ENCODE data around the gene SBF2. TPM values are rescaled to one million over a fixed set of nuclear protein-coding genes. Genes with fewer than 3 reads are reported as not detected.

SBF2 gene
- total and polyA plus RNA-seq, 2 donors (not counting 3 experiments of a cell fraction or from before 2014, with no cell fraction given): 15.4 to 42.4 TPM

GRCh38 chr11:9916480-9916879 lies 377.5 kb downstream of the SBF2 start:
- Histone ChIP-seq H4K20me1 (replicated peaks; ENCODE audit: control insufficient read depth, extremely low read depth, insufficient read depth, low read length) (no peaks in the 10 kb centered on the region), H3K4me1 (ENCODE audit: control insufficient read depth, extremely low read depth, insufficient read depth, low read length) (no peaks in the 10 kb centered on the region), H2AFZ (ENCODE audit: low read depth, low read length) (no peak overlapping the region), H3K36me3 (ENCODE audit: control insufficient read depth in 2 of 2, extremely low read depth in 1 of 2, insufficient read depth in 2 of 2, low read length in 2 of 2) (no peaks in the 10 kb centered on the region), H3K4me2 (ENCODE audit: insufficient read depth, low read length) (no peak overlapping the region), H3K9me3 (replicated peaks; ENCODE audit: control insufficient read depth, insufficient read depth, low read length) (no peaks in the 10 kb centered on the region), H3K27ac (ENCODE audit: insufficient read depth, low read depth, low read length) (no peak overlapping the region), H3K27me3 (ENCODE audit: control insufficient read depth in 2 of 2, insufficient read depth in 2 of 2, low read length in 2 of 2) (no peaks in the 10 kb centered on the region), H3K9ac (replicated peaks; ENCODE audit: extremely low read depth, insufficient read depth, low read length) (no peak overlapping the region), H3K9me1 (replicated peaks; ENCODE audit: control insufficient read depth, extremely low read depth, insufficient read depth, low read length) (no peaks in the 10 kb centered on the region), H3K79me2 (ENCODE audit: control insufficient read depth, insufficient read depth, low read length) (no peaks in the 10 kb centered on the region), H3K4me3 (replicated peaks in 1 of 3; ENCODE audit: insufficient read depth in 1 of 3, low read depth in 1 of 3, low read length in 3 of 3) (no peak overlapping the region)
- CTCF ChIA-PET: no interaction called here
- FAIRE-seq (no peak), DNase-seq (ENCODE audit: low read depth, low spot score) (no peak)
- BruUV-seq (replicated peaks): no TSS peak
- dilution Hi-C loops (cut with MboI; ENCODE audit: extremely low pct_ligation_motif_present, low sequenced_read_pairs): no loop called here
- intact Hi-C loops (cut with micrococcal nuclease): no loop called here
- POLR2A ChIA-PET: no interaction called here
- no peak for TF ChIP-seq FOS (IDR thresholded peaks at IDR 0.05; ENCODE audit: borderline replicate concordance, insufficient read depth, low read length)

GRCh38 chr11:9914064-9914463 lies 380.0 kb downstream of the SBF2 start:
- FAIRE-seq (no peak), DNase-seq (ENCODE audit: low read depth, low spot score) (no peak)
- dilution Hi-C loops (cut with MboI; ENCODE audit: extremely low pct_ligation_motif_present, low sequenced_read_pairs) (no loop called here), intact Hi-C loops (cut with micrococcal nuclease) (no loop called here)
- Histone ChIP-seq H3K4me3 (replicated peaks in 1 of 3; ENCODE audit: insufficient read depth in 1 of 3, low read depth in 1 of 3, low read length in 3 of 3) (no peak overlapping the region), H3K4me1 (ENCODE audit: control insufficient read depth, extremely low read depth, insufficient read depth, low read length) (no peaks in the 10 kb centered on the region), H4K20me1 (replicated peaks; ENCODE audit: control insufficient read depth, extremely low read depth, insufficient read depth, low read length) (no peaks in the 10 kb centered on the region), H3K27me3 (ENCODE audit: control insufficient read depth in 2 of 2, insufficient read depth in 2 of 2, low read length in 2 of 2) (no peaks in the 10 kb centered on the region), H3K9me3 (replicated peaks; ENCODE audit: control insufficient read depth, insufficient read depth, low read length) (no peaks in the 10 kb centered on the region), H3K27ac (ENCODE audit: insufficient read depth, low read depth, low read length) (no peak overlapping the region), H3K36me3 (ENCODE audit: control insufficient read depth in 2 of 2, extremely low read depth in 1 of 2, insufficient read depth in 2 of 2, low read length in 2 of 2) (no peaks in the 10 kb centered on the region), H3K79me2 (ENCODE audit: control insufficient read depth, insufficient read depth, low read length) (no peaks in the 10 kb centered on the region), H3K9ac (replicated peaks; ENCODE audit: extremely low read depth, insufficient read depth, low read length) (no peak overlapping the region), H2AFZ (ENCODE audit: low read depth, low read length) (no peak overlapping the region), H3K9me1 (replicated peaks; ENCODE audit: control insufficient read depth, extremely low read depth, insufficient read depth, low read length) (no peaks in the 10 kb centered on the region), H3K4me2 (ENCODE audit: insufficient read depth, low read length) (no peak overlapping the region)
- TF ChIP-seq POLR2AphosphoS5 (IDR thresholded peaks at IDR 0.05; ENCODE audit: insufficient read depth, low read depth, low read length) (no peak), JUN (IDR thresholded peaks at IDR 0.05; ENCODE audit: borderline replicate concordance, insufficient read depth, insufficient read length, low read depth) (no peak)
- BruUV-seq (replicated peaks): no TSS peak
- CTCF ChIA-PET: interaction anchor here (2.5 kb wide), 1 partner anchor 9 kb away, joined by 9 read pairs; no protein-coding TSS in a partner anchor
- POLR2A ChIA-PET: no interaction called here
